Stomach (tissue), 4 donors: Measurements from ENCODE around the gene OPN1SW.

ENCODE experiments used
- CTCF ChIP-seq, 7 experiments: fragments of 450-650 bp in 4 of 7; fragments of 200-600 bp in 3 of 7; sonication (generic) in 3 of 7; IDR thresholded peaks; one replicate each; pipeline ENCODE4 v1.5.1; 2016 to 2019; ENCODE audit warnings: antibody characterized with exemption in 7 of 7, control low read depth in 2 of 7, mild to moderate bottlenecking in 1 of 7
- EP300 ChIP-seq: sonication (generic); formaldehyde crosslinking; IDR thresholded peaks from one replicate; pipeline ENCODE4 v1.6.1; 2017; ENCODE audit warnings: antibody characterized with exemption
- POLR2A ChIP-seq, 4 donors: fragments of 450-650 bp; IDR thresholded peaks; one replicate each; pipeline ENCODE4 v1.6.1; 2016; ENCODE audit warnings: antibody characterized with exemption in 4 of 4, control low read depth in 2 of 4, mild to moderate bottlenecking in 1 of 4, moderate library complexity in 1 of 4
- POLR2AphosphoS5 ChIP-seq, 3 donors: sonication (generic); formaldehyde crosslinking; IDR thresholded peaks; one replicate each; pipeline ENCODE4 v1.6.1; 2016; ENCODE audit warnings: antibody characterized with exemption in 3 of 3

- TF ChIP-seq POLR2A (IDR thresholded peaks at IDR 0.05): no peak
- no peak for TF ChIP-seq CTCF (IDR thresholded peaks at IDR 0.05)
- TF ChIP-seq POLR2AphosphoS5 (IDR thresholded peaks at IDR 0.05): no peak
- no peak for TF ChIP-seq EP300
These were observed 1.8 kb upstream of the OPN1SW start for GRCh38 chr7:128777156-128778123.
